Omental fat pad (tissue), 4 donors: Measurements from ENCODE around the gene KSR2. TPM values are rescaled to one million over a fixed set of nuclear protein-coding genes. Genes with fewer than 3 reads are reported as not detected.

Experiments used
- ATAC-seq: fragments of 150-250 bp; one replicate; pipeline ENCODE4 v1.9.1; 2016; ENCODE audit warnings: mild to moderate bottlenecking, moderate library complexity; ENCODE audit not compliant: low FRiP score
- DNase-seq: peaks from one replicate; pipeline ENCODE4 v3.0.0-alpha.2; 2019; ENCODE audit warnings: low spot score
- total RNA-seq, 4 donors: library from RNA; depleted of rRNA; stranded (reverse); fragments of >200 nt; gene quantifications; one replicate each; pipeline ENCODE4 v1.1.0, GENCODE V29; 2016
- TF ChIP-seq, protein P1 (sequence below), 3 donors: fragments of 450-650 bp; IDR thresholded peaks; one replicate each; pipeline ENCODE4 v1.5.1; 2016 to 2017; ENCODE audit warnings: antibody characterized with exemption in 3 of 3, mild to moderate bottlenecking in 3 of 3, moderate library complexity in 2 of 3

KSR2 gene
- total RNA-seq, 4 donors from 2014 or later = under 0.01 to 0.16 (median under 0.01) TPM; not detected in 1

DNA sequence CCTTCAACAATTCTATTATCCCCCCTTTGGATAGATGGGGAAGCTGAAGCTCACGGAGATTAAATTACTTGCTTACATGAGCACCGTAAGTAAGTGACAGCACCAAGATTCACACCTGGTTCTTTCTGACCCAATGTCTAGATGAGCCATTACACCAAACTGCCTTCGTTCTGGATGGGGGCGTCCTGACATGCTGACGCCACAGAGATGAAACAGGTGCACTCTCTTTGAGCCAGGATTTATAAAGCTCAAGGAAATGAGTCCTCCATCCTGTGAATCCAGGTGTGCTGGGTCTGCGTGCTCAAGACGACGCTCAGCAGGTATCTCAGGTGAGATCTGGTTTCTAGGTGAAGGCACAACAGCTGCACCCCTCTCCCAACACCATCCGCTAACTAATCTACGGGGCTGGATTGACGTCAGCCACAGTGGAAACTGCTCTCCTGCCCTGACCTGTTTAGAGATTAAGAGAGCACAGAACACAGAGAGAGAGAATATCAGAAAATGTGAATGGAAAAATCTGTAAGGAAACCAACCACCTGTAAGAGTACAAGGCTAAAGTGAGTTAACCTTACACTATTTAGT is 61.6 kb downstream of the KSR2 start:
- TF ChIP-seq, protein P1, sequence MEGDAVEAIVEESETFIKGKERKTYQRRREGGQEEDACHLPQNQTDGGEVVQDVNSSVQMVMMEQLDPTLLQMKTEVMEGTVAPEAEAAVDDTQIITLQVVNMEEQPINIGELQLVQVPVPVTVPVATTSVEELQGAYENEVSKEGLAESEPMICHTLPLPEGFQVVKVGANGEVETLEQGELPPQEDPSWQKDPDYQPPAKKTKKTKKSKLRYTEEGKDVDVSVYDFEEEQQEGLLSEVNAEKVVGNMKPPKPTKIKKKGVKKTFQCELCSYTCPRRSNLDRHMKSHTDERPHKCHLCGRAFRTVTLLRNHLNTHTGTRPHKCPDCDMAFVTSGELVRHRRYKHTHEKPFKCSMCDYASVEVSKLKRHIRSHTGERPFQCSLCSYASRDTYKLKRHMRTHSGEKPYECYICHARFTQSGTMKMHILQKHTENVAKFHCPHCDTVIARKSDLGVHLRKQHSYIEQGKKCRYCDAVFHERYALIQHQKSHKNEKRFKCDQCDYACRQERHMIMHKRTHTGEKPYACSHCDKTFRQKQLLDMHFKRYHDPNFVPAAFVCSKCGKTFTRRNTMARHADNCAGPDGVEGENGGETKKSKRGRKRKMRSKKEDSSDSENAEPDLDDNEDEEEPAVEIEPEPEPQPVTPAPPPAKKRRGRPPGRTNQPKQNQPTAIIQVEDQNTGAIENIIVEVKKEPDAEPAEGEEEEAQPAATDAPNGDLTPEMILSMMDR (IDR thresholded peaks at IDR 0.05) = no peak
- DNase-seq (no peak), ATAC-seq (no peak)

- ATAC-seq = no peak
- TF ChIP-seq, protein P1 (IDR thresholded peaks at IDR 0.05) = no peak
Measured at GRCh38 chr12:117904051-117904450, 64.7 kb downstream of the KSR2 start.

GRCh38 chr12:117903110-117903840 is 65.5 kb downstream of the KSR2 start:
- ATAC-seq = no peak
- TF ChIP-seq, protein P1 (IDR thresholded peaks at IDR 0.05) = no peak
- DNase-seq = no peak

More at GRCh38 chr12:117904051-117904450, 64.7 kb downstream of the KSR2 start:
- DNase-seq = no peak

DNA sequence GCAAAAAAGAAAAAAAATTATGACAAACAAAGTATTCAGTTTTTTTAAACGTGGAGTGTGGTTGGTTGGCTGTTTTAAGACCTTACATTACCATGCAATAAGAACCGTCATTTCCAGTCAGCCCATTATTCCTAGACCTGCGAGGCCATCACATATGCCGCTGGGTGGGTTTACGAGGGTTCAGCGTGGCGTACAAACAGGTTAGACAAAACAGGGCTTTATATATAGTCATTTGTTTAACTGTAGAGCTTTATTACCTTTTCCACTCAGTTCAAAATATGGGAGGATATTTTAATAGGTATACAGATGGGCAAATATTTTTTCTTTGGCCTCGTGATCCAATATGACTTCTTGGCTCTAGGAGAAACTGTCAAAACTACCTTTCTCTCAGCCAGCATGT is 67.2 kb downstream of the KSR2 start:
- DNase-seq (no peak), ATAC-seq (no peak)
- TF ChIP-seq, protein P1 (IDR thresholded peaks at IDR 0.05) = no peak

GRCh38 chr12:117900561-117900960 is 68.2 kb downstream of the KSR2 start:
- ATAC-seq = no peak
- DNase-seq = no peak
- TF ChIP-seq, protein P1 (IDR thresholded peaks at IDR 0.05) = no peak

DNA sequence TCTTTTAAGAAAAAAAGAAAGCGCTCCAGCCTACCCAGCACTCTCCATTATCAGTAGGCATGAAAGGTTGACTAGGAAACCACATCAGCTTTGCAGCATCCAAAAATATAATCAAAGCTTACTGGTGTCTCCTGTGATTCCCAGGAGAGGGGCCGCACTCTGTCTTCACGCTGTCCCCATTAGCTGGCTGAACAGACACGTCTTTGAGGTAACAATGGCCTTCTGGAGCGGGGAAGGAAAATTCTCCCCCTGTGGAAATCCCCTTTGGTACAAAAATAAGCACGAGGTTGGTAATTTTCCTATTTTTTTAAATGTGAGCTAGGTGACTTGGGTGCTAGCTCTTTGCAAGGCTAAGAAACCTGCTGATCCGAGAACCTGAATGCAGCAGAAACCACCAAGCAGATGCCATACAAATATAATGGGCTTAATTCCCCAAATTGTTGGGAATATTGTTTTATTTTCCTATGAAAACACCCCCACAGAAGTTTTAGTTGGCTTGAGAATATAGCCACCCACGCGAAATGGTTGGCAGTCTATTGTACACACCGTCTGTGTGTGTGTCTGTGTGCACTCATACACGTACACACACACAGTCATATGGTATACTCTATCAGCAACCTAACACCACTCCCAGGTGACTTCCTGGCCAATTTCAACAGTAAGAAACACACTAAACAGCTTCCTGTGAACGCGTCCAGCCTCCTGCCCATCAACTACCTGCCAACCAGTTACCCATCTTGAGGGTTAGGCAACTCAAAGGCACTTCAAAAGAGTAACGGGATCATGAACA is 71.2 kb downstream of the KSR2 start:
- no peak for ATAC-seq
- TF ChIP-seq, protein P1 (IDR thresholded peaks at IDR 0.05) = no peak
- DNase-seq = no peak
